Measurements from ENCODE around the gene CCND2.

CCND2 gene

DNA sequence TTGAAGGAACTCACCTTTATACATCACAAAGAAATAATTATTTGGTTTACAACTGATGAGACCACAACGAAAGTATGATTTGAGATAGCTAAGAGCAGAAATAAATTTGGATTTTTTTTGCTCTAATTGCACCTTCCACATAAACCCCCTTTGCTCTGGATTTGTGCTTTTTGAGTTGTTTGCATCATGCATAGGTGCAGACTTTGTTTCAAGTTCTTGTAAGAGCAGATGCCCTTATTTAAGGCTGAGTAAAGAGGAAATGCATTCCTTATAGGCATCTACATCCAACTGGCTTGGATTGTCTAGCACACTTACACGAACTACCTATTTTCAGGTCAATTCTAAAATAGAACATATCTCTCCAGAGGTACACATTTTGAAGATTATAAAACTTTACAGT, 6.6 kb upstream of the CCND2 start:
- Histone ChIP-seq H3K79me2 (ENCODE audit: insufficient read depth, low read length) (no peaks in the 10 kb centered on the region), H4K20me1 (ENCODE audit: insufficient read depth, low read length, poor library complexity, severe bottlenecking) (no peaks in the 10 kb centered on the region), H2AFZ (ENCODE audit: low read length) (no peak overlapping the region), H3F3A (ENCODE audit: low read depth) (no peaks in the 10 kb centered on the region), H3K36me3 (ENCODE audit: insufficient read depth, low read length) (no peaks in the 10 kb centered on the region), H3K9me3 (ENCODE audit: insufficient read depth, low read depth, low read length) (no peaks in the 10 kb centered on the region), H3K4me3 (ENCODE audit: low read length, poor library complexity, severe bottlenecking) (no peak overlapping the region), H3K9me2 (replicated peaks; ENCODE audit: low read depth, low read length) (no peaks in the 10 kb centered on the region), H3K9ac (ENCODE audit: low read depth, low read length, poor library complexity, severe bottlenecking) (no peak overlapping the region), H3K4me2 (ENCODE audit: low read depth, low read length, poor library complexity, severe bottlenecking) (no peak overlapping the region), H3K4me1 (ENCODE audit: insufficient read depth, low read length, poor library complexity, severe bottlenecking) (peaks cover 19% of the 10 kb centered on the region), H3K27me3 (ENCODE audit: insufficient read depth, low read length, poor library complexity, severe bottlenecking) (peaks cover 83% of the 10 kb centered on the region)
- TF ChIP-seq EZH2phosphoT487 (IDR thresholded peaks at IDR 0.05; ENCODE audit: borderline replicate concordance) (no peak), CTCF (conservative IDR thresholded peaks at IDR 0.05; ENCODE audit: low read length) (no peak)

DNA sequence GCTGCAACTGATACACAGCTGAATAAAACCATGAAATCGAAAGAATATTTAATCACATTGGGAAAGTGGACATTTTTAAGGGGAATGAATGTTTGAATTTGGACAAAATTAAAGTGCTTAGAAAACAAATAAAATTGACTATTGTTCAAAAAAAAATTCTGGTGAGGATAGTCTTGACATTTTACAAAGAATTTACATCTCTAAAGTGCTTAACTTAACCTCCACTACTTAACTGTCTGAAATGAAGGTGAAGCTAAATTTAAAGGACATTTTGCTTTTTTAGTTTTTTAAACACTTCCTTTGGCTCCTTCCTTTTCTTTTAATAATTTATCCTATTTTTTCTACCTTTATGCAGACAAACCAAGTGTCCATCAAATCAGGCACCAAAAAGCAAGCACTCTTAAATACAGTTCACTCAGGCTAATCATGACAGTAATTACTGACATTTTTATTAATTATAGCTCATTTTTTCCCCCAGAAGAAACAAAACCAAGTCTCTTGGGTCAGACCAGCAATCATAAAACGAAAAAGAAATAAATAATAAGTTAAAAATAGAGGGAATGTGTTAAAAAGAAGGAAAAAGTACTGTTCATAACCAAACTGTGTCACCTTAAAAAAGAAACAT, 5.7 kb upstream of the CCND2 start:
- H3K79me2 ChIP-seq (ENCODE audit: insufficient read depth, low read length): no peaks in the 10 kb centered on the region
- H3K9me3 ChIP-seq (ENCODE audit: insufficient read depth, low read depth, low read length): no peaks in the 10 kb centered on the region
- no peaks in the 10 kb centered on the region for H3K9me2 ChIP-seq (replicated peaks; ENCODE audit: low read depth, low read length)
- TF ChIP-seq CTCF (conservative IDR thresholded peaks at IDR 0.05; ENCODE audit: low read length): no peak
- no peak for TF ChIP-seq EZH2phosphoT487 (IDR thresholded peaks at IDR 0.05; ENCODE audit: borderline replicate concordance)
- H3K4me3 ChIP-seq (ENCODE audit: low read length, poor library complexity, severe bottlenecking): no peak overlapping the region
- H2AFZ ChIP-seq (ENCODE audit: low read length): no peak overlapping the region
- H3K27me3 ChIP-seq (ENCODE audit: insufficient read depth, low read length, poor library complexity, severe bottlenecking): peaks cover 82% of the 10 kb centered on the region
- no peaks in the 10 kb centered on the region for H4K20me1 ChIP-seq (ENCODE audit: insufficient read depth, low read length, poor library complexity, severe bottlenecking)
- no peaks in the 10 kb centered on the region for H3F3A ChIP-seq (ENCODE audit: low read depth)
- H3K4me1 ChIP-seq (ENCODE audit: insufficient read depth, low read length, poor library complexity, severe bottlenecking): peaks cover 27% of the 10 kb centered on the region
- H3K36me3 ChIP-seq (ENCODE audit: insufficient read depth, low read length): no peaks in the 10 kb centered on the region
- peak overlapping the region; percentile 87 for H3K4me2 ChIP-seq (ENCODE audit: low read depth, low read length, poor library complexity, severe bottlenecking)
- no peak overlapping the region for H3K9ac ChIP-seq (ENCODE audit: low read depth, low read length, poor library complexity, severe bottlenecking)

- Histone ChIP-seq H3K79me2 (ENCODE audit: insufficient read depth, low read length) (no peaks in the 10 kb centered on the region), H3K9ac (ENCODE audit: low read depth, low read length, poor library complexity, severe bottlenecking) (peak overlapping the region; percentile 62), H3K4me2 (ENCODE audit: low read depth, low read length, poor library complexity, severe bottlenecking) (peak overlapping the region; percentile 87), H3K9me3 (ENCODE audit: insufficient read depth, low read depth, low read length) (no peaks in the 10 kb centered on the region), H3F3A (ENCODE audit: low read depth) (no peaks in the 10 kb centered on the region), H2AFZ (ENCODE audit: low read length) (peak overlapping the region; percentile 76), H4K20me1 (ENCODE audit: insufficient read depth, low read length, poor library complexity, severe bottlenecking) (no peaks in the 10 kb centered on the region), H3K36me3 (ENCODE audit: insufficient read depth, low read length) (no peaks in the 10 kb centered on the region), H3K4me3 (ENCODE audit: low read length, poor library complexity, severe bottlenecking) (peak overlapping the region; percentile 83), H3K27me3 (ENCODE audit: insufficient read depth, low read length, poor library complexity, severe bottlenecking) (peaks cover 88% of the 10 kb centered on the region), H3K9me2 (replicated peaks; ENCODE audit: low read depth, low read length) (no peaks in the 10 kb centered on the region), H3K4me1 (ENCODE audit: insufficient read depth, low read length, poor library complexity, severe bottlenecking) (peaks cover 34% of the 10 kb centered on the region)
- TF ChIP-seq EZH2phosphoT487 (IDR thresholded peaks at IDR 0.05; ENCODE audit: borderline replicate concordance) (no peak), CTCF (conservative IDR thresholded peaks at IDR 0.05; ENCODE audit: low read length) (no peak)
Measured at GRCh38 chr12:4268329-4269181, 5.0 kb upstream of the CCND2 start.

Data from Loucy (cell line).